Panc1 (cell line): Measurements from ENCODE around the gene PAPPA. TPM values are rescaled to one million over a fixed set of nuclear protein-coding genes. Genes with fewer than 3 reads are reported as not detected.

Source experiments
- ATAC-seq: fragments of 200-7000 bp; cut with Tn5 transposase; 2 replicates; pipeline ENCODE4 v1.9.1; 2020; ENCODE audit warnings: mild to moderate bottlenecking, moderate library complexity
- BruUV-seq: library from RNA; stranded (reverse); fragments of 400-500 nt; replicated peaks from 2 replicates; lab custom pipeline; 2021; lab: Mats Ljungman, UMichigan
- CTCF ChIA-PET: fragments of 300-600 bp; sonication (Branson Sonifier 250); formaldehyde crosslinking; loops from one replicate; lab custom pipeline; 2022; ENCODE audit warnings: antibody characterized with exemption; lab: Charles Lee
- POLR2A ChIA-PET: fragments of 300-600 bp; sonication (Branson Sonifier 250); formaldehyde crosslinking; loops from one replicate; lab custom pipeline; 2022; ENCODE audit warnings: antibody characterized with exemption; lab: Charles Lee
- DNase-seq: peaks from one replicate; pipeline ENCODE4 v3.0.0-alpha.2; 2010; ENCODE audit warnings: low read depth, low spot score
- H3K27ac ChIP-seq: 2 replicates; pipeline ENCODE4 v1.5.1; 2011; ENCODE audit warnings: mild to moderate bottlenecking, low read length, inconsistent platforms
- H3K27me3 ChIP-seq: fragments of 200-500 bp; sonication (Bioruptor generic); 2 replicates; pipeline ENCODE4 v1.6.0; 2014; ENCODE audit warnings: low read length, inconsistent platforms; ENCODE audit not compliant: control insufficient read depth, insufficient read depth
- H3K36me3 ChIP-seq: fragments of 200-500 bp; sonication (Bioruptor generic); 2 replicates; pipeline ENCODE4 v1.5.1; 2014; ENCODE audit warnings: inconsistent platforms, mild to moderate bottlenecking, low read length, moderate library complexity; ENCODE audit not compliant: control insufficient read depth, insufficient read depth
- H3K4me1 ChIP-seq: 2 replicates; pipeline ENCODE4 v1.5.1; 2011; ENCODE audit warnings: inconsistent platforms, mild to moderate bottlenecking, low read length, moderate library complexity; ENCODE audit not compliant: control insufficient read depth, insufficient read depth
- H3K4me3 ChIP-seq, 2 experiments: 2 replicates each; pipeline ENCODE4 v1.5.1; 2011 to 2012; ENCODE audit warnings: low read depth in 2 of 2, low read length in 2 of 2, mild to moderate bottlenecking in 2 of 2, inconsistent platforms in 1 of 2, moderate library complexity in 1 of 2
- H3K9me3 ChIP-seq: fragments of 200-500 bp; sonication (Bioruptor generic); 2 replicates; pipeline ENCODE4 v1.5.1; 2014; ENCODE audit warnings: low read depth, mild to moderate bottlenecking, inconsistent platforms, low read length, moderate library complexity; ENCODE audit not compliant: control insufficient read depth, insufficient read depth
- POLR2AphosphoS5 ChIP-seq: IDR thresholded peaks from 2 replicates; pipeline ENCODE4 v1.6.1; 2012; ENCODE audit warnings: mild to moderate bottlenecking, low read depth, low read length, moderate library complexity
- SIN3A ChIP-seq: IDR thresholded peaks from 2 replicates; pipeline ENCODE4 v1.6.1; 2012; ENCODE audit warnings: low read depth, mild to moderate bottlenecking, low read length, moderate library complexity, borderline replicate concordance; ENCODE audit not compliant: insufficient read depth
- TCF7L2 ChIP-seq: IDR thresholded peaks from 2 replicates; pipeline ENCODE4 v1.6.1; 2011; ENCODE audit warnings: mild to moderate bottlenecking, low read depth, low read length, inconsistent platforms
- in situ Hi-C: cut with HindIII; loops from 2 replicates; pipeline ENCODE4 v1.10.0; 2016; ENCODE audit warnings: low sequenced_read_pairs, low pct_unique_long_range_greater_than_20kb
- intact Hi-C: fragments of 100-400 bp; cut with micrococcal nuclease; formaldehyde crosslinking; loops from one replicate; pipeline ENCODE4 v1.10.0; 2022; ENCODE audit not compliant: unreplicated experiment
- total RNA-seq: library from RNA; stranded (reverse); gene quantifications from one replicate; pipeline ENCODE4 v1.2.1, GENCODE V29; 2021; ENCODE audit not compliant: unreplicated experiment
- TF ChIP-seq, protein P1 (sequence below): fragments of 450-650 bp; IDR thresholded peaks from 2 replicates; pipeline ENCODE4 v1.5.1; 2017; ENCODE audit warnings: mild to moderate bottlenecking
- TF ChIP-seq, protein P2 (sequence below), 2 experiments: IDR thresholded peaks; 2 replicates each; pipeline ENCODE4 v1.6.1; 2011 to 2012; ENCODE audit warnings: low read depth in 2 of 2, control low read depth in 1 of 2, low read length in 1 of 2, mild to moderate bottlenecking in 1 of 2, moderate library complexity in 1 of 2; ENCODE audit not compliant: insufficient read depth in 1 of 2

Gene PAPPA
- total RNA-seq, 1 experiment from 2014 or later: 1.2 TPM

- H3K4me3 ChIP-seq: no peak overlapping the region
- POLR2A ChIA-PET: no interaction called here
- no peak for DNase-seq
- no peaks in the 10 kb centered on the region for H3K27me3 ChIP-seq
- H3K9me3 ChIP-seq: no peaks in the 10 kb centered on the region
- in situ Hi-C loops (no loop called here), intact Hi-C loops (no loop called here)
- no TSS peak for BruUV-seq
- TF ChIP-seq, protein P1, sequence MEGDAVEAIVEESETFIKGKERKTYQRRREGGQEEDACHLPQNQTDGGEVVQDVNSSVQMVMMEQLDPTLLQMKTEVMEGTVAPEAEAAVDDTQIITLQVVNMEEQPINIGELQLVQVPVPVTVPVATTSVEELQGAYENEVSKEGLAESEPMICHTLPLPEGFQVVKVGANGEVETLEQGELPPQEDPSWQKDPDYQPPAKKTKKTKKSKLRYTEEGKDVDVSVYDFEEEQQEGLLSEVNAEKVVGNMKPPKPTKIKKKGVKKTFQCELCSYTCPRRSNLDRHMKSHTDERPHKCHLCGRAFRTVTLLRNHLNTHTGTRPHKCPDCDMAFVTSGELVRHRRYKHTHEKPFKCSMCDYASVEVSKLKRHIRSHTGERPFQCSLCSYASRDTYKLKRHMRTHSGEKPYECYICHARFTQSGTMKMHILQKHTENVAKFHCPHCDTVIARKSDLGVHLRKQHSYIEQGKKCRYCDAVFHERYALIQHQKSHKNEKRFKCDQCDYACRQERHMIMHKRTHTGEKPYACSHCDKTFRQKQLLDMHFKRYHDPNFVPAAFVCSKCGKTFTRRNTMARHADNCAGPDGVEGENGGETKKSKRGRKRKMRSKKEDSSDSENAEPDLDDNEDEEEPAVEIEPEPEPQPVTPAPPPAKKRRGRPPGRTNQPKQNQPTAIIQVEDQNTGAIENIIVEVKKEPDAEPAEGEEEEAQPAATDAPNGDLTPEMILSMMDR: no peak
- TF ChIP-seq, protein P2, sequence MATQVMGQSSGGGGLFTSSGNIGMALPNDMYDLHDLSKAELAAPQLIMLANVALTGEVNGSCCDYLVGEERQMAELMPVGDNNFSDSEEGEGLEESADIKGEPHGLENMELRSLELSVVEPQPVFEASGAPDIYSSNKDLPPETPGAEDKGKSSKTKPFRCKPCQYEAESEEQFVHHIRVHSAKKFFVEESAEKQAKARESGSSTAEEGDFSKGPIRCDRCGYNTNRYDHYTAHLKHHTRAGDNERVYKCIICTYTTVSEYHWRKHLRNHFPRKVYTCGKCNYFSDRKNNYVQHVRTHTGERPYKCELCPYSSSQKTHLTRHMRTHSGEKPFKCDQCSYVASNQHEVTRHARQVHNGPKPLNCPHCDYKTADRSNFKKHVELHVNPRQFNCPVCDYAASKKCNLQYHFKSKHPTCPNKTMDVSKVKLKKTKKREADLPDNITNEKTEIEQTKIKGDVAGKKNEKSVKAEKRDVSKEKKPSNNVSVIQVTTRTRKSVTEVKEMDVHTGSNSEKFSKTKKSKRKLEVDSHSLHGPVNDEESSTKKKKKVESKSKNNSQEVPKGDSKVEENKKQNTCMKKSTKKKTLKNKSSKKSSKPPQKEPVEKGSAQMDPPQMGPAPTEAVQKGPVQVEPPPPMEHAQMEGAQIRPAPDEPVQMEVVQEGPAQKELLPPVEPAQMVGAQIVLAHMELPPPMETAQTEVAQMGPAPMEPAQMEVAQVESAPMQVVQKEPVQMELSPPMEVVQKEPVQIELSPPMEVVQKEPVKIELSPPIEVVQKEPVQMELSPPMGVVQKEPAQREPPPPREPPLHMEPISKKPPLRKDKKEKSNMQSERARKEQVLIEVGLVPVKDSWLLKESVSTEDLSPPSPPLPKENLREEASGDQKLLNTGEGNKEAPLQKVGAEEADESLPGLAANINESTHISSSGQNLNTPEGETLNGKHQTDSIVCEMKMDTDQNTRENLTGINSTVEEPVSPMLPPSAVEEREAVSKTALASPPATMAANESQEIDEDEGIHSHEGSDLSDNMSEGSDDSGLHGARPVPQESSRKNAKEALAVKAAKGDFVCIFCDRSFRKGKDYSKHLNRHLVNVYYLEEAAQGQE (IDR thresholded peaks at IDR 0.05; ENCODE audit: insufficient read depth in 1 of 2, low read depth in 2 of 2, low read length in 1 of 2): no peak
- TF ChIP-seq SIN3A (no peak), POLR2AphosphoS5 (no peak), TCF7L2 (no peak)
- H3K4me1 ChIP-seq: no peaks in the 10 kb centered on the region
- ATAC-seq: no peak
- no peak overlapping the region for H3K27ac ChIP-seq
- CTCF ChIA-PET: no interaction called here
- H3K36me3 ChIP-seq: no peaks in the 10 kb centered on the region
Measured at GRCh38 chr9:116144555-116144954, 9.0 kb upstream of the PAPPA start.

DNA sequence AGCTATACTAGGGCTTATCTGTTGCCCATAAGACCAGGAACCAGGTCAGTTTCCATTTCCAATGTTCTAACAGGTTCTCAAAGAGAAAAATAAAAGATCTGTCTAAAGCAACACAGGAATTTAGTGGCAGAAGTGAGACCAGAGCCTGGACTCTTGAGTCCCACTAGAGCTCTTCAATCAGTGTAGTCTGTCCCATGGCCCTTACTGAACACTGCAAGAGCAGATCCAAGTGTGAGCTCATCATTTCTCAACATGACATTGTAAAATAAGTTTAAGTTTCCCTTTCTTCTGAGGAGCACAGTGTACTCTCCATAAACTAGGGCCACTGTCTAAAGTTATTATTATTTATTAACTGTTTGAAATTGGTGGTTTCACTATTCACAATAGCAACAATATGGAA, 8.6 kb upstream of the PAPPA start:
- H3K4me1 ChIP-seq: no peaks in the 10 kb centered on the region
- ATAC-seq: no peak

More for the DNA sequence above, 8.6 kb upstream of the PAPPA start:
- TF ChIP-seq, protein P2 (IDR thresholded peaks at IDR 0.05; ENCODE audit: insufficient read depth in 1 of 2, low read depth in 2 of 2, low read length in 1 of 2): no peak
- TF ChIP-seq, protein P1: no peak
- TF ChIP-seq POLR2AphosphoS5: no peak
- no peak for TF ChIP-seq SIN3A
- no peak for TF ChIP-seq TCF7L2
- CTCF ChIA-PET: no interaction called here
- no peaks in the 10 kb centered on the region for H3K27me3 ChIP-seq
- no peak overlapping the region for H3K27ac ChIP-seq
- BruUV-seq: no TSS peak
- intact Hi-C loops (no loop called here), in situ Hi-C loops (no loop called here)
- H3K36me3 ChIP-seq: no peaks in the 10 kb centered on the region
- H3K9me3 ChIP-seq: no peaks in the 10 kb centered on the region
- POLR2A ChIA-PET: no interaction called here
- no peak for DNase-seq
- no peak overlapping the region for H3K4me3 ChIP-seq
